SW480 (cell line): ENCODE measurements around the gene EHBP1L1.

Experiments
- DNase-seq: peaks from one replicate; pipeline ENCODE4 v3.0.0-alpha.2; 2016; ENCODE audit warnings: low spot score

EHBP1L1 gene

GRCh38 chr11:65616575-65617001 is 40.7 kb downstream of the EHBP1L1 start:
- DNase-seq: no peak

DNA sequence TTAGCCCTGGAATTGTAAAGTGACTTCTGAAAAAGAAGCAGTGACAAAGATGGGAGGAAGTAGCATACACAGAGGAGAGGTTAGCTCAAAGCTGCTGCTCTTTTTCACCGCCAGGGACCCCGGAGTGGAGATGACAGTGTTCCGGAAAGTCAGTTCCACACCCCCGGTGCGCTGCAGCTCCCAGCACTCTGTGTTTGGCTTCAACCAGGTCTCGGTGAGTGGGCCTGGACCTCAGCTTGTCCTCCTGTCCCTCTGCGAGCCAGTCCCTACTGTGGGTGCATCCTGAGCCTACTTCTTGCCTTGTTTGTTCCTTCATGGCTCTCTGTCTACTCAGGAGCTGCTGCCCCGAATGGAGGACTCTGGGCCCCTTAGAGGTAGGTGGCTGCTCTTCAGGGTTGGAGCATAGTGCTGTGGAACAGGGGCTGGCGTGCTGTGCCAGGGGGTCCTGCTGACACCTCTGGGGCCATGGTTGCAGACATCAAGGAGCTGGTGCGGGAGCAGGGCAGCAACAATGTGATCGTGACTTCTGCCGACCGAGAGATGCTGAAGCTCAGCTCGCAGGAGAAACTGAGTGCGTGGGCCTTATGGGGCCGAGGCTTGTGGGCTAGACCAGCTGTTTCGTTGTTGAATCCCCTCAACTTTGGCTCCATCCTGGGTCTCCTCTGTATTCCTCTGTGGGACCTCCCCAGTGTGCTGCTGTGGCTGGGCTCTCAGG is 41.4 kb downstream of the EHBP1L1 start:
- DNase-seq: no peak

DNA sequence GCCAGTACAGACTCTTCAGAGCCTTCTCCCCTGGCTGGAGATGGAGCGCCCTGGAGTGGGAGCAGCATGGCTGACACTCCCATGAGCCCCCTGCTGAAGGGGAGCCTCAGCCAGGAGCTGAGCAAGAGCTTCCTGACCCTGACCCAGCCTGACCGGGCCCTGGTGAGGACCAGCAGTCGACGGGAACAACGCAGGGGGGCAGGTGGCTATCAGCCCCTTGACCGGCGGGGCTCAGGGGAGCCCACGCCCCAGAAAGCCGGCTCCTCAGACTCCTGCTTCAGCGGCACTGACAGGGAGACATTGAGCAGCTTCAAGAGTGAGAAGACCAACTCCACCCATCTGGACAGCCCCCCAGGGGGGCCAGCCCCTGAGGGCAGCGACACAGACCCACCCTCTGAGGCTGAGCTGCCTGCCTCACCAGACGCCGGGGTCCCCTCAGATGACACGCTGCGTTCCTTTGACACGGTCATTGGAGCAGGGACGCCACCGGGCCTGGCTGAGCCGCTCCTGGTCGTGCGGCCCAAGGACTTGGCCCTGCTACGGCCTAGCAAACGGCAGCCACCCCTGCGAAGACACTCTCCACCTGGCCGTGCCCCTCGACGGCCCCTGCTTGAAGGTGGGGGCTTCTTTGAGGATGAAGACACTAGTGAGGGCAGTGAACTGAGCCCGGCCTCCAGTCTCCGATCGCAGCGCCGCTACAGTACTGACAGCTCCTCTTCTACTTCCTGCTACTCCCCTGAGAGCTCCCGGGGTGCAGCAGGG is 42.3 kb downstream of the EHBP1L1 start:
- no peak for DNase-seq

GRCh38 chr11:65618763-65619162 is 42.9 kb downstream of the EHBP1L1 start:
- no peak for DNase-seq

- no peak for DNase-seq
Observed at GRCh38 chr11:65619281-65619928, 43.6 kb downstream of the EHBP1L1 start.

- no peak for DNase-seq
Observed at GRCh38 chr11:65620666-65621065, 44.8 kb downstream of the EHBP1L1 start.

DNA sequence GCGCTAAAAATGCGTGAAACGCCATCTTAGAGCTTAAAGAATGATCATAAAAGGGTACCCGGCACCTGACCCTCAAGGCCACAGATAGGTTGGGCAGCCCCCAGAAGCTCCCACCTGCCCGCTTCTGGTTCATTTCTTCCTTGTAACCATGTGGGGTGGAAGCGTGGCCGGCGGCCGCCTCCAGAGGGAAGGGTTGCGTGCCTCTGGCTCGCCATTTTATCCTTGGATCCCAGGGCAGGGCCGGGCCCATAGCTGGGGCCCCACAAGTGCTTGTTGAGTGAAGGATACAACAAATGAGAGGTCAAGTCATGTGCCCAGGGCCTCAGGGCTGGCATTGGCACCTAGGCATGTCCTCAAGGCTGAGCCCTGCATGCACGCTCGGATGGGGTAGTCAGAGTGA is 45.6 kb downstream of the EHBP1L1 start:
- no peak for DNase-seq

DNA sequence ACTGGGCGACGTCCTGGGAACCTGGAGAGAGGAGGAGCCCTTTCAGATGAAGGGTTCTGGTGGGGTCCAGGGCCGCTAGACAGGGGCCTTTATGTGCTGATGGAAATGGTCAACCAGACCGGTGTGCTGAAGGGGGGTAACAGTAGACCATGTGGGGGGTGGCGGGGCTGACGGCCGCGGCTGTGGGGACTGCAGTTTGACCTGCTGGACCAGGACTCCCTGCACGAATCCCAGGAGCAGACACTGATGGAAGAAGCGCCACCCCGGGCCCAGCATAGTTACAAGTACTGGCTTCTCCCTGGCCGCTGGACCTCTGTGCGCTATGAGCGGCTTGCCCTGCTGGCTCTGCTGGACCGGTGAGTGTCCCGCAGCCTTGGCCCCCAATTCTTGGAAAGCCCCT is 46.2 kb downstream of the EHBP1L1 start:
- no peak for DNase-seq

DNA sequence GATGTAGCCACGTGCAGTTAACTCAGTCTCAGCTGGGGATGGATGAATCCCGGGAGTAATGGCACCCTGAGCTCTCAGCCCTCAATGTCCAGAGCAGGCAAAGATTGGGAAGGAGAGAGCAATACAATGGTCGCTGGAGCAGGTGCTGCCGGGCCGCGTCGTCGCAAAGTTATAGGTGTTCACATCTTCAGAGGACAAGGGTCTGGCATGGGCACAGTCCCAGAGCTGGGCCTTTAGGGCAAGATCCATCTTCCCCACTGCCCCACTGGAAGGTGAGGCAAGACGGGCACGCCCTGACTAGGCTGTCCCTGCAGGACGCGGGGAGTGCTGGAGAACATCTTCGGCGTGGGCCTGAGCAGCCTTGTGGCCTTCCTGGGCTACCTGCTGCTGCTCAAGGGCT is 47.3 kb downstream of the EHBP1L1 start:
- no peak for DNase-seq

- DNase-seq: no peak
Observed at GRCh38 chr11:65623852-65624616, 48.2 kb downstream of the EHBP1L1 start.

GRCh38 chr11:65624931-65625627 is 49.2 kb downstream of the EHBP1L1 start:
- no peak for DNase-seq

GRCh38 chr11:65625628-65626342 is 49.9 kb downstream of the EHBP1L1 start:
- no peak for DNase-seq

DNA sequence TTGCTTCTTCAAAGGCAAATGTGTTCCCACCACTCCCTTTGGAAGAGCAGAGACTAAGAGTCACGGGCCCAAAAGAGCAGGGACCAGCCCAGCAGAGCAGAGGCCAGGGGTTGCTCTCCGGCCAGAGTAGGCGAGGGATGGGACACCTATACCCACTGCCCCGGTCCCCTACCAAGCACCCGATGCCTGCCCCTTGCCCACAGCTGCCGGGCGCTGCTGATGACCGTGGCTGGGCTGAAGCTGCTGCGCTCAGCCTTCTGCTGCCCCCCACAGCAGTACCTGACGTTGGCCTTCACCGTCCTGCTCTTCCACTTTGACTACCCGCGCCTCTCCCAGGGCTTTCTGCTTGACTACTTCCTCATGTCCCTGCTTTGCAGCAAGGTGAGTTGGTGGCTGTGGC is 51.3 kb downstream of the EHBP1L1 start:
- DNase-seq: no peak

DNA sequence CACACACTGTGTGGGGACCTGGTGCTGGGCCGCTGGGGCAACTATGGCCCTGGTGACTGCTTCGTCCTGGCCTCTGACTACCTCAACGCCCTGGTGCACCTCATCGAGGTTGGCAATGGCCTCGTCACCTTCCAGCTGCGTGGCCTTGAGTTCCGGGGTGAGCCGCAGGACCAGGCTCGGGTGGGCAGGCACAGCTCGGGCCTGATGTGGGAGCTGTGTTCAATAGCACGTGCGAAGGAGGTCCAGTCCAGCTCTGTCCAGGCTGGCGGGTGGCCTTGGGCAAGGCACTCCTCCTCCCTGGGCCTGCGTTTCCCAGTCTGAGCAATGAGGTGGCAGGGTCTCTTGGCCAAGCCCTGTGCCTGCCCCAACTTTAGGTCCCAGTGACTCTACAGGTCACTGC is 53.7 kb downstream of the EHBP1L1 start:
- DNase-seq: no peak

- DNase-seq: no peak
Observed at GRCh38 chr11:65630215-65630614, 54.4 kb downstream of the EHBP1L1 start.

DNA sequence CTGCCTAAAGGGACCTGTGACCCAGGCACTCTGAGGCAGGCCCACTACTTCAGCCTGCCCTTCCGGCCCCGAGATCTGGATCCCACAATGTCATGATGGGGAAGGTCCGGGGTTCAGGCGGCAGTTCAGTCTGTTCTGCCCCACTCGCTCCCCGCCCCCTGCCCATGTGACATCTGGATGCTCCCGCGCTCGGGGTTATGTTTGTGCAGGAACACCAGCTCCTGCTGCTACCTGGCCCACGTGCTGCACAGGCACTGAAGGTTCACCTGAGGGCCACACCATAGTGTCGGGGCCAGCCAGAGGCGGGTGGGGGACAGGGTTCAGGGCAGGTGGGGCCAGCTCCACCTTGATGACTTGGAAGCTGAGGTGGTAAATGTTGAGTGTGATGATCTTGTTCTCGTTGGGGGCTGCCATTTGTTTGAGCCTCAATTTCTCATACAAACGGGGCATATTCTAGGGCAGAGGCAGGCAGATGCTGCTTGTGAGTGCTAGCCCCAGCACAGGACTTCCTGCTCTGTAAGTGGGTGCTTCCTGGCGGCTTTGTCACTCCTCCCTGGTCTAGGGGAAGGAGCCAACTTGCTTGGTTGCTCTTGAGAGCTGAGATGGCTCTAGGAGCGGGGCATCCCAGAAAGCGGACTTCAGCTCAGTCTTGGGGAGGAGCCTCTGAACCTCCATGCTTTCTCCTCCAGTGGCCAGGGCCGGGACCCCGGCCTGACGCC is 57.7 kb downstream of the EHBP1L1 start:
- DNase-seq: no peak

DNA sequence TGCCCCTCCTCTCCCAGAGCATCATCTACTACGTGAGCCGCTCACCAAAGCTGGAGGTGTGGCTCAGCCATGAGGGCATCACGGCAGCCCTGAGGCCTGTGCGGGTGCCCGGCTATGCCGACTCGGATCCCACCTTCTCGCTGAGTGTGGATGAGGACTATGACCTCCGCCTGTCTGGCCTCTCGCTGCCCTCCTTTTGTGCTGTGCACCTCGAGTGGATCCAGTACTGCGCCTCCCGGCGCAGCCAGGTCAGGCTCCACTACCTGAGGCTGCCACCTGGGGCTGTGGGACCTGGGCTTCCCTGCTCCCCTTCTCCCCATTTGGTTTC is 58.2 kb downstream of the EHBP1L1 start:
- no peak for DNase-seq

- DNase-seq: no peak
Observed at GRCh38 chr11:65634440-65634839, 58.6 kb downstream of the EHBP1L1 start.

- no peak for DNase-seq
Observed at GRCh38 chr11:65634905-65635731, 59.3 kb downstream of the EHBP1L1 start.
